Osteoblast (primary cell): ENCODE measurements around the gene POLA2. TPM values are rescaled to one million over a fixed set of nuclear protein-coding genes. Genes with fewer than 3 reads are reported as not detected.

Source experiments
- DNase-seq: peaks from one replicate; pipeline ENCODE4 v3.0.0; 2011; ENCODE audit warnings: low spot score, mixed read lengths; ENCODE audit not compliant: insufficient read length; ENCODE audit errors: missing footprints
- H2AFZ ChIP-seq: 2 replicates; pipeline ENCODE4 v1.6.0; 2011; ENCODE audit warnings: mild to moderate bottlenecking, low read length
- H3K27ac ChIP-seq: 2 replicates; pipeline ENCODE4 v1.5.1; 2011; ENCODE audit warnings: mild to moderate bottlenecking, low read depth, low read length, moderate library complexity
- H3K27me3 ChIP-seq: 2 replicates; pipeline ENCODE4 v1.6.0; 2012; ENCODE audit warnings: mild to moderate bottlenecking, control low read depth, inconsistent platforms, low read length, moderate library complexity; ENCODE audit not compliant: insufficient read depth
- H3K36me3 ChIP-seq: 2 replicates; pipeline ENCODE4 v1.5.1; 2011; ENCODE audit warnings: mild to moderate bottlenecking, low read length, control low read depth, moderate library complexity; ENCODE audit not compliant: insufficient read depth
- H3K4me1 ChIP-seq: 2 replicates; pipeline ENCODE4 v1.5.1; 2011; ENCODE audit warnings: mild to moderate bottlenecking, low read length, control low read depth, moderate library complexity; ENCODE audit not compliant: insufficient read depth
- H3K4me2 ChIP-seq: 2 replicates; pipeline ENCODE4 v1.6.0; 2011; ENCODE audit warnings: mild to moderate bottlenecking, low read length; ENCODE audit not compliant: insufficient read depth
- H3K4me3 ChIP-seq: fragments of 200-600 bp; sonication (generic); 3 replicates; pipeline ENCODE4 v1.5.1; 2012; ENCODE audit warnings: mild to moderate bottlenecking, low read length, inconsistent platforms; ENCODE audit not compliant: insufficient read depth
- H3K79me2 ChIP-seq: 2 replicates; pipeline ENCODE4 v1.6.0; 2012; ENCODE audit warnings: mild to moderate bottlenecking, low read length, control low read depth, inconsistent platforms; ENCODE audit not compliant: insufficient read depth
- H3K9me3 ChIP-seq: 2 replicates; pipeline ENCODE4 v1.5.1; 2011; ENCODE audit warnings: low read depth, low read length, control low read depth
- H4K20me1 ChIP-seq: 2 replicates; pipeline ENCODE4 v1.6.0; 2012; ENCODE audit warnings: mild to moderate bottlenecking, low read length, control low read depth; ENCODE audit not compliant: insufficient read depth
- total RNA-seq: library from RNA; depleted of rRNA; stranded (reverse); fragments of >200 nt; gene quantifications from 2 replicates; pipeline ENCODE4 v1.2.3, GENCODE V29; 2012
- TF ChIP-seq, protein P1 (sequence below): IDR thresholded peaks from 2 replicates; pipeline ENCODE4 v1.5.1; 2011; ENCODE audit warnings: mild to moderate bottlenecking, low read depth, low read length, moderate library complexity; ENCODE audit errors: extremely low read depth

Gene POLA2
- total RNA-seq, 1 donor, result 4.3 TPM

DNA sequence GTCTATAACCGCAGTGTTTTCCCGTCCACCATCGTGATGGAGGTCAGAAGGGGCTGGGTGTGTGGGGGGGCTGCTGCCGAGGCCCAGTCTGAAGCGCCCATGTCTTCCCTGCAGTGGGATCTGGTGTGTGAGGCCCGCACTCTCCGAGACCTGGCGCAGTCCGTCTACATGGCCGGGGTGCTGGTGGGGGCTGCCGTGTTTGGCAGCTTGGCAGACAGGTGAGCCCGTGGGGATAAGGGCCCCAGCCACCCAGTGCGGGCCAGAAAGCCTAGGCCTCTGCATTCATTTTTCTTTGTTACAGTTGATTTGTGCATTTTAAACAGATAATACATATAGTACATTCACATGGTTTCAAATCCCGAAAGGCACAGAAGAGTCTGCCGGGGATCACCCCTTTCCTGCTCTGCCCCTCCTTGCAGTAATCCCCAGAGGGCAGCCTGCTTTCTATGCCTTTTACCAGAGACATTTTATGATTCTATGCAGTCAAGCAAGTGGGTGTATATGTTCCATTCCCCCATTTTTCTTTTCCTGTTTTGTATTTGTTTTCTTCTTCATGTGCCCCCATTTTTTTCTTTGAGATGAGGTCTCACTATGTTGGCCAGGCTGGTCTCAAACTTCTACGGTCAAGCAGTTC is 47.4 kb upstream of the POLA2 start:
- Histone ChIP-seq H3K9me3 (no peaks in the 10 kb centered on the region), H3K4me2 (no peak overlapping the region), H3K27me3 (no peaks in the 10 kb centered on the region), H3K27ac (no peak overlapping the region), H4K20me1 (no peaks in the 10 kb centered on the region), H3K79me2 (no peaks in the 10 kb centered on the region), H3K36me3 (peaks cover 14% of the 10 kb centered on the region), H2AFZ (no peak overlapping the region), H3K4me1 (no peaks in the 10 kb centered on the region), H3K4me3 (no peak overlapping the region)
- peak; percentile 82 for DNase-seq
- TF ChIP-seq, protein P1, sequence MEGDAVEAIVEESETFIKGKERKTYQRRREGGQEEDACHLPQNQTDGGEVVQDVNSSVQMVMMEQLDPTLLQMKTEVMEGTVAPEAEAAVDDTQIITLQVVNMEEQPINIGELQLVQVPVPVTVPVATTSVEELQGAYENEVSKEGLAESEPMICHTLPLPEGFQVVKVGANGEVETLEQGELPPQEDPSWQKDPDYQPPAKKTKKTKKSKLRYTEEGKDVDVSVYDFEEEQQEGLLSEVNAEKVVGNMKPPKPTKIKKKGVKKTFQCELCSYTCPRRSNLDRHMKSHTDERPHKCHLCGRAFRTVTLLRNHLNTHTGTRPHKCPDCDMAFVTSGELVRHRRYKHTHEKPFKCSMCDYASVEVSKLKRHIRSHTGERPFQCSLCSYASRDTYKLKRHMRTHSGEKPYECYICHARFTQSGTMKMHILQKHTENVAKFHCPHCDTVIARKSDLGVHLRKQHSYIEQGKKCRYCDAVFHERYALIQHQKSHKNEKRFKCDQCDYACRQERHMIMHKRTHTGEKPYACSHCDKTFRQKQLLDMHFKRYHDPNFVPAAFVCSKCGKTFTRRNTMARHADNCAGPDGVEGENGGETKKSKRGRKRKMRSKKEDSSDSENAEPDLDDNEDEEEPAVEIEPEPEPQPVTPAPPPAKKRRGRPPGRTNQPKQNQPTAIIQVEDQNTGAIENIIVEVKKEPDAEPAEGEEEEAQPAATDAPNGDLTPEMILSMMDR, result no peak

DNA sequence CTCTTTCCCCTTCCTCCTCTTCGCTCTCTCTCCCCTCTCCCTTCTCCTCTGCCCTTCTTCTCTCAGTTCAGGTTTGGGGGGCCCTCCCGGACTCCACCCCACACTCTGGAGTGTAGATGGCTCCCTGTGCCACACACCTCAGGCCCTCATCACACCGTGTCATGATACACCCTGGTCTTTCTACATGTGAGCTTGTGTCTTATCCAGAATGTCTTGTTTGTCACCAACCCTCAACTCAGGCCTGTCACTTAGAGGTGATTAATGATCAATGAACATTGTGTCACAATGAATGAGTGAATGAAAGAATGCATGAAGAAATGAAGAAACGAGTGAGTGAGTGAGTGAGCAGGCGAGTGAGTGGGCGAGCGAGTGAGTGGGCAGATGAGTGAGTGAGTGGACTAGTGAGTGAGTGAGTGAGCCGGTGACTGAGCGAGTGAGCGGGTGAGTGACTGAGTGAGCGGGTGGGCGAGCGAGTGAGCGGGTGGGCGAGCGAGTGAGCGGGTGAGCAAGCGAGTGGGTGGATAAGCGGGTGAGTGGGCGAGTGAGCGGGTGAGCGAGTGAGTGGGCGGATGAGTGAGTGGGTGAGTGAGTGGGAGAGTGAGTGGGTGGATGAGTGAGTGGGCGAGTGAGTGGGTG is 46.2 kb upstream of the POLA2 start:
- peak; percentile 55 for DNase-seq
- Histone ChIP-seq H3K4me2 (no peak overlapping the region), H3K4me3 (no peak overlapping the region), H4K20me1 (no peaks in the 10 kb centered on the region), H2AFZ (no peak overlapping the region), H3K9me3 (no peaks in the 10 kb centered on the region), H3K27me3 (no peaks in the 10 kb centered on the region), H3K4me1 (no peaks in the 10 kb centered on the region), H3K79me2 (no peaks in the 10 kb centered on the region), H3K27ac (no peak overlapping the region), H3K36me3 (peaks cover 4% of the 10 kb centered on the region)
- TF ChIP-seq, protein P1, result no peak

DNA sequence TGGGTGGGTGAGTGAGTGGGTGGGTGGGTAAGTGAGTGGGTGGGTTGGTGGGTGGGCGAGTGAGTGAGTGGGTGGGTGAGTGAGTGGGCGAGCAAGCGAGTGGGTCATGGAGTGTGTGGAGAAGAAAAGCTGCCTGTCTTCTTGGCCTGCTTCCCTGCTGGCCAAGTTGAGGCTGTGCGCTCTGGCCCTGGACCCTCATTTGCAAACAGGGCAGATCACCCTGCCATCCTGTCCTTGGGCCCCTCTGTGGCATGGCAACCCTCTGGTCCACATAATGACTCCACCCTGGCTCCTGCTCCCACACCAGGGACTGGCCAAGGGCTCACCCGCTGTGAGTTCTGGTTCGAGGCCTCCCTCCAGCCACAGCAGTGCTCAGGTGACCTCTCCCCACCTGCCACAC is 44.9 kb upstream of the POLA2 start:
- TF ChIP-seq, protein P1, result no peak

More for the DNA sequence above, 44.9 kb upstream of the POLA2 start:
- Histone ChIP-seq H3K27me3 (no peaks in the 10 kb centered on the region), H3K79me2 (no peaks in the 10 kb centered on the region), H3K4me1 (no peaks in the 10 kb centered on the region), H4K20me1 (no peaks in the 10 kb centered on the region), H3K4me2 (no peak overlapping the region), H3K4me3 (no peak overlapping the region), H3K9me3 (no peaks in the 10 kb centered on the region), H3K36me3 (no peaks in the 10 kb centered on the region), H2AFZ (no peak overlapping the region), H3K27ac (no peak overlapping the region)
- peak; percentile 48 for DNase-seq
